ENCODE data around the gene ILDR1.

DNA sequence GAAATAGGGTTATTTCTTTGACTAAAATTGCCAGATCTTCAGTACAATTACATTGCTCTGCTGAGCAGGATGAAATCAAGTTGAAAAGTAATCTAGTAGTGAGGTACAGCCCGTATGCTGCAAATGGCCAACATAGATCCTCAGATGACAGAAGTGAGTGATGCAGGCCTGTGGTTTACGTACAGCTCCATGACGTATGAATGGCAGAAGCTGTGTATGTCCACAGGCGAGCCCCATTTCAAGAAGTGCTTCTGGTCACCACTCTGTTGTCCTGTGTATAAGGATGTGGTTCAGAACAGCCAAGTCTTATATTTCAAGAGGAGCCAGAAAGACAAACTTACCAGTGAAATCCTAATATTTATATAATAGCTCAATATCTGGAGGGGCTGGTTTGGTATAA is 42.3 kb upstream of the ILDR1 start:
- TF ChIP-seq, protein P1, sequence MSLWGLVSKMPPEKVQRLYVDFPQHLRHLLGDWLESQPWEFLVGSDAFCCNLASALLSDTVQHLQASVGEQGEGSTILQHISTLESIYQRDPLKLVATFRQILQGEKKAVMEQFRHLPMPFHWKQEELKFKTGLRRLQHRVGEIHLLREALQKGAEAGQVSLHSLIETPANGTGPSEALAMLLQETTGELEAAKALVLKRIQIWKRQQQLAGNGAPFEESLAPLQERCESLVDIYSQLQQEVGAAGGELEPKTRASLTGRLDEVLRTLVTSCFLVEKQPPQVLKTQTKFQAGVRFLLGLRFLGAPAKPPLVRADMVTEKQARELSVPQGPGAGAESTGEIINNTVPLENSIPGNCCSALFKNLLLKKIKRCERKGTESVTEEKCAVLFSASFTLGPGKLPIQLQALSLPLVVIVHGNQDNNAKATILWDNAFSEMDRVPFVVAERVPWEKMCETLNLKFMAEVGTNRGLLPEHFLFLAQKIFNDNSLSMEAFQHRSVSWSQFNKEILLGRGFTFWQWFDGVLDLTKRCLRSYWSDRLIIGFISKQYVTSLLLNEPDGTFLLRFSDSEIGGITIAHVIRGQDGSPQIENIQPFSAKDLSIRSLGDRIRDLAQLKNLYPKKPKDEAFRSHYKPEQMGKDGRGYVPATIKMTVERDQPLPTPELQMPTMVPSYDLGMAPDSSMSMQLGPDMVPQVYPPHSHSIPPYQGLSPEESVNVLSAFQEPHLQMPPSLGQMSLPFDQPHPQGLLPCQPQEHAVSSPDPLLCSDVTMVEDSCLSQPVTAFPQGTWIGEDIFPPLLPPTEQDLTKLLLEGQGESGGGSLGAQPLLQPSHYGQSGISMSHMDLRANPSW (CRISPR knock-in tag; conservative IDR thresholded peaks at IDR 0.05; ENCODE audit: low read depth), result no peak
- no peak for TF ChIP-seq ELF4 (CRISPR knock-in tag; IDR thresholded peaks at IDR 0.05; ENCODE audit: low read depth)
- TF ChIP-seq SP1 (CRISPR knock-in tag; conservative IDR thresholded peaks at IDR 0.05), result no peak
- TF ChIP-seq FOXP1 (CRISPR knock-in tag; IDR thresholded peaks at IDR 0.05; ENCODE audit: borderline replicate concordance), result no peak
- TF ChIP-seq MXD4 (CRISPR knock-in tag; IDR thresholded peaks at IDR 0.05; ENCODE audit: borderline replicate concordance), result no peak
- TF ChIP-seq CTCF (IDR thresholded peaks at IDR 0.05), result no peak
- no peak for TF ChIP-seq KAT7 (CRISPR knock-in tag; IDR thresholded peaks at IDR 0.05; ENCODE audit: borderline replicate concordance)
- no peak for TF ChIP-seq SOX15 (CRISPR knock-in tag; IDR thresholded peaks at IDR 0.05)
- no peak for TF ChIP-seq ZNF138 (CRISPR knock-in tag; conservative IDR thresholded peaks at IDR 0.05)

Data from WTC11 (cell line).